Endothelial cell of umbilical vein (primary cell): ENCODE measurements around the gene DCUN1D1. TPM values are rescaled to one million over a fixed set of nuclear protein-coding genes. Genes with fewer than 3 reads are reported as not detected.

Experiments
- BruUV-seq: library from RNA; stranded (reverse); fragments of 400-500 nt; replicated peaks from 2 replicates; lab custom pipeline; 2021; lab: Mats Ljungman, UMichigan
- CTCF ChIA-PET: fragments of 300-600, 350-600 bp; sonication (Branson Sonifier 250); formaldehyde crosslinking; loops from one replicate; lab custom pipeline; 2021; ENCODE audit warnings: antibody characterized with exemption, inconsistent platforms; lab: Charles Lee
- POLR2A ChIA-PET: fragments of 300-600, 350-600 bp; sonication (Branson Sonifier 250); formaldehyde crosslinking; loops from one replicate; lab custom pipeline; 2021; ENCODE audit warnings: antibody characterized with exemption, inconsistent platforms; lab: Charles Lee
- DNase-seq: peaks from one replicate; pipeline ENCODE4 v3.0.0-alpha.2; 2011; ENCODE audit warnings: low read depth, low spot score
- FAIRE-seq: peaks from 2 replicates; lab custom pipeline; 2011; peaks lifted over from hg19 to GRCh38; lab: Jason Lieb, UNC
- H2AFZ ChIP-seq: 2 replicates; pipeline ENCODE4 v1.6.0; 2012; ENCODE audit warnings: low read depth, low read length, control low read depth, inconsistent platforms
- H3K27ac ChIP-seq: 2 replicates; pipeline ENCODE4 v1.5.1; 2011; ENCODE audit warnings: low read depth, mild to moderate bottlenecking, control low read depth, low read length, moderate library complexity; ENCODE audit not compliant: insufficient read depth
- H3K27me3 ChIP-seq, 2 experiments: 2 replicates each; pipeline versions ENCODE4 v1.6.0 to v1.6.1; 2011; ENCODE audit warnings: low read length in 2 of 2, mixed read lengths in 1 of 2; ENCODE audit not compliant: control insufficient read depth in 2 of 2, insufficient read depth in 2 of 2
- H3K36me3 ChIP-seq, 2 experiments: 2 replicates in 1 of 2; 3 replicates in 1 of 2; pipeline ENCODE4 v1.5.1; 2011; ENCODE audit warnings: low read length in 2 of 2, mild to moderate bottlenecking in 1 of 2, moderate library complexity in 1 of 2; ENCODE audit not compliant: control insufficient read depth in 2 of 2, insufficient read depth in 2 of 2; ENCODE audit errors: extremely low read depth in 1 of 2
- H3K4me1 ChIP-seq: 3 replicates; pipeline ENCODE4 v1.5.1; 2011; ENCODE audit warnings: mild to moderate bottlenecking, low read length; ENCODE audit not compliant: control insufficient read depth, insufficient read depth; ENCODE audit errors: extremely low read depth
- H3K4me2 ChIP-seq: 2 replicates; pipeline ENCODE4 v1.6.1; 2011; ENCODE audit warnings: low read length, control low read depth, mixed read lengths; ENCODE audit not compliant: insufficient read depth
- H3K4me3 ChIP-seq, 3 experiments: fragments of 200-600 bp in 1 of 3; sonication (generic), shearing (Covaris generic) in 1 of 3; replicated peaks in 1 of 3; 2 replicates each; pipeline ENCODE4 v1.5.1; 2011 to 2016; ENCODE audit warnings: control low read depth in 3 of 3, low read length in 3 of 3, mild to moderate bottlenecking in 2 of 3, inconsistent platforms in 1 of 3, low read depth in 1 of 3, moderate library complexity in 1 of 3; ENCODE audit not compliant: insufficient read depth in 1 of 3
- H3K79me2 ChIP-seq: 2 replicates; pipeline ENCODE4 v1.6.0; 2012; ENCODE audit warnings: low read length, inconsistent platforms; ENCODE audit not compliant: control insufficient read depth, insufficient read depth
- H3K9ac ChIP-seq: replicated peaks from 2 replicates; pipeline ENCODE3; 2011; ENCODE audit warnings: low read length, control low read depth; ENCODE audit not compliant: insufficient read depth; ENCODE audit errors: extremely low read depth
- H3K9me1 ChIP-seq: replicated peaks from 3 replicates; pipeline ENCODE4 v1.6.0; 2011; ENCODE audit warnings: mild to moderate bottlenecking, low read length; ENCODE audit not compliant: control insufficient read depth, insufficient read depth; ENCODE audit errors: extremely low read depth
- H3K9me3 ChIP-seq: replicated peaks from 2 replicates; pipeline ENCODE4 v1.5.1; 2012; ENCODE audit warnings: low read length, inconsistent platforms; ENCODE audit not compliant: control insufficient read depth, insufficient read depth
- H4K20me1 ChIP-seq: replicated peaks from 2 replicates; pipeline ENCODE3; 2011; ENCODE audit warnings: mild to moderate bottlenecking, low read length; ENCODE audit not compliant: control insufficient read depth, insufficient read depth; ENCODE audit errors: extremely low read depth
- CTCF ChIP-seq, 2 donors: IDR thresholded peaks; 1 replicate in 1 of 2; 2 replicates in 1 of 2; pipeline ENCODE4 v1.5.1; 2011; ENCODE audit warnings: low read length in 2 of 2, mild to moderate bottlenecking in 2 of 2, moderate library complexity in 2 of 2, control low read depth in 1 of 2, inconsistent platforms in 1 of 2, low read depth in 1 of 2; ENCODE audit not compliant: insufficient read depth in 1 of 2; ENCODE audit errors: extremely low read depth in 1 of 2
- EZH2 ChIP-seq: IDR thresholded peaks from 2 replicates; pipeline ENCODE4 v1.6.1; 2012; ENCODE audit warnings: borderline replicate concordance, low read depth, mild to moderate bottlenecking, moderate library complexity, low read length, inconsistent platforms; ENCODE audit not compliant: severe bottlenecking
- FOS ChIP-seq: IDR thresholded peaks from 2 replicates; pipeline ENCODE4 v1.6.1; 2011; ENCODE audit warnings: mild to moderate bottlenecking, low read length, moderate library complexity, borderline replicate concordance; ENCODE audit not compliant: insufficient read depth
- GATA2 ChIP-seq: IDR thresholded peaks from 2 replicates; pipeline ENCODE4 v1.7.0; 2011; ENCODE audit warnings: low read depth, mild to moderate bottlenecking, moderate library complexity, mixed read lengths, low read length; ENCODE audit not compliant: insufficient read length, insufficient read depth
- JUN ChIP-seq: IDR thresholded peaks from 2 replicates; pipeline ENCODE4 v1.6.1; 2011; ENCODE audit warnings: borderline replicate concordance, low read depth; ENCODE audit not compliant: insufficient read length, insufficient read depth
- MAX ChIP-seq: IDR thresholded peaks from 2 replicates; pipeline ENCODE4 v1.6.1; 2011; ENCODE audit not compliant: insufficient read depth, insufficient read length
- MYC ChIP-seq: IDR thresholded peaks from one replicate; pipeline ENCODE4 v1.6.1; 2011; ENCODE audit warnings: mild to moderate bottlenecking, low read depth, low read length
- POLR2A ChIP-seq: IDR thresholded peaks from 2 replicates; pipeline ENCODE4 v1.6.1; 2012; ENCODE audit warnings: low read depth, mild to moderate bottlenecking, control low read depth, low read length
- POLR2AphosphoS5 ChIP-seq: IDR thresholded peaks from 2 replicates; pipeline ENCODE4 v1.6.1; 2012; ENCODE audit warnings: low read depth, mild to moderate bottlenecking, control low read depth, low read length, moderate library complexity; ENCODE audit not compliant: insufficient read depth
- dilution Hi-C: fragments of 300-500 bp; cut with MboI; formaldehyde crosslinking; loops from one replicate; pipeline ENCODE4 v1.15.0; 2019; ENCODE audit warnings: low sequenced_read_pairs; ENCODE audit not compliant: extremely low pct_ligation_motif_present
- intact Hi-C: fragments of 100-400 bp; cut with micrococcal nuclease; formaldehyde crosslinking; loops from one replicate; pipeline ENCODE4 v1.10.0; 2022
- polyA plus RNA-seq, 4 experiments: library from polyadenylated mRNA; depleted of rRNA in 3 of 4; stranded (reverse) in 3 of 4; unstranded in 1 of 4; fragments of >200 nt; gene quantifications; 2 replicates each; pipeline versions ENCODE4 v1.2.1 to v1.2.3, GENCODE V29; 2011 to 2012; ENCODE audit warnings: missing spikeins in 1 of 4
- total RNA-seq: library from RNA; stranded (reverse); gene quantifications from 2 replicates; pipeline ENCODE4 v1.2.3, GENCODE V29; 2021

Gene DCUN1D1
- total and polyA plus RNA-seq, 2 donors (not counting 3 experiments of a cell fraction or from before 2014, with no cell fraction given), result 4.9 to 41.3 TPM

GRCh38 chr3:183013074-183013473, 32.7 kb upstream of the DCUN1D1 start:
- POLR2A ChIA-PET, result no interaction called here
- no peak overlapping the region for H3K4me2 ChIP-seq
- H3K36me3 ChIP-seq, result peaks cover 0 to 2% of the 10 kb centered on the region in 2 experiments

GRCh38 chr3:183008800-183009199, 28.5 kb upstream of the DCUN1D1 start:
- Histone ChIP-seq H4K20me1 (no peaks in the 10 kb centered on the region), H3K27ac (no peak overlapping the region), H3K4me1 (no peaks in the 10 kb centered on the region), H3K9me1 (no peaks in the 10 kb centered on the region), H3K4me3 (no peak overlapping the region), H3K4me2 (no peak overlapping the region), H3K36me3 (no peaks in the 10 kb centered on the region), H3K9ac (no peak overlapping the region), H2AFZ (no peak overlapping the region), H3K9me3 (no peaks in the 10 kb centered on the region), H3K79me2 (no peaks in the 10 kb centered on the region), H3K27me3 (no peaks in the 10 kb centered on the region)
- TF ChIP-seq MYC (no peak), EZH2 (no peak), JUN (no peak), POLR2AphosphoS5 (no peak), MAX (no peak), FOS (no peak), POLR2A (no peak), GATA2 (no peak), CTCF (IDR thresholded peaks at IDR 0.05; ENCODE audit: extremely low read depth in 1 of 2, insufficient read depth in 1 of 2, low read depth in 1 of 2, low read length in 2 of 2) (no peak)
- ChIA-PET POLR2A (no interaction called here), CTCF (no interaction called here)
- BruUV-seq, result no TSS peak
- FAIRE-seq (no peak), DNase-seq (no peak)
- intact Hi-C loops, result no loop called here
- dilution Hi-C loops, result no loop called here

More at GRCh38 chr3:183013074-183013473, 32.7 kb upstream of the DCUN1D1 start:
- Histone ChIP-seq H3K4me3 (no peak overlapping the region), H3K9ac (no peak overlapping the region), H3K27me3 (no peaks in the 10 kb centered on the region), H3K27ac (no peak overlapping the region), H2AFZ (no peak overlapping the region), H3K4me1 (no peaks in the 10 kb centered on the region), H3K9me1 (no peaks in the 10 kb centered on the region), H4K20me1 (no peaks in the 10 kb centered on the region), H3K9me3 (no peaks in the 10 kb centered on the region), H3K79me2 (no peaks in the 10 kb centered on the region)
- no peak for FAIRE-seq
- intact Hi-C loops (no loop called here), dilution Hi-C loops (no loop called here)
- no TSS peak for BruUV-seq
- no peak for DNase-seq
- TF ChIP-seq GATA2 (no peak), JUN (no peak), FOS (no peak), EZH2 (no peak)
- CTCF ChIA-PET, result no interaction called here
